HEK293 (cell line): ENCODE measurements around the gene ZNF747.
"Not testable (repeated sequence)": the region's sequence is repeated elsewhere in the genome, so short reads cannot be mapped to it uniquely, and the experiment has no call there.

Experiments
- CTCF ChIA-PET: fragments of 350-600 bp; formaldehyde crosslinking; extraction: SDS; loops from one replicate; lab custom pipeline; 2021; ENCODE audit warnings: antibody characterized with exemption; lab: Yijun Ruan, JAX
- POLR2A ChIA-PET: fragments of 300-600 bp; formaldehyde crosslinking; extraction: SDS; loops from one replicate; lab custom pipeline; 2020; ENCODE audit warnings: antibody characterized with exemption, inconsistent platforms; lab: Yijun Ruan, JAX
- H3K27ac ChIP-seq: fragments of 200-500 bp; sonication (Bioruptor generic); 2 replicates; pipeline ENCODE4 v1.5.1; 2014; ENCODE audit warnings: low read depth, low read length, control low read depth, inconsistent platforms; ENCODE audit errors: extremely low read depth
- H3K36me3 ChIP-seq, 2 experiments: fragments of 200-500 bp in 1 of 2; sonication (Bioruptor generic) in 1 of 2; 1 replicate in 1 of 2; 2 replicates in 1 of 2; pipeline ENCODE4 v1.5.1; 2014 to 2017; ENCODE audit warnings: inconsistent platforms in 2 of 2, low read length in 2 of 2; ENCODE audit not compliant: control insufficient read depth in 2 of 2, insufficient read depth in 1 of 2
- H3K4me1 ChIP-seq: fragments of 200-500 bp; sonication (Bioruptor generic); 2 replicates; pipeline ENCODE4 v1.5.1; 2014; ENCODE audit warnings: mild to moderate bottlenecking, low read length, inconsistent platforms; ENCODE audit not compliant: control insufficient read depth, insufficient read depth
- H3K4me3 ChIP-seq: 2 replicates; pipeline ENCODE4 v1.5.1; 2011; ENCODE audit warnings: low read depth, mild to moderate bottlenecking, control low read depth, low read length, moderate library complexity
- H3K9me3 ChIP-seq: fragments of 200-500 bp; sonication (Bioruptor generic); 2 replicates; pipeline ENCODE4 v1.5.1; 2014; ENCODE audit warnings: low read depth, low read length, inconsistent platforms; ENCODE audit not compliant: control insufficient read depth, insufficient read depth
- KLF17 ChIP-seq: fragments of 450-650 bp; formaldehyde crosslinking; IDR thresholded peaks from 2 replicates; pipeline ENCODE4 v1.5.1; 2016; ENCODE audit warnings: missing biosample characterization, missing genetic modification characterization
- PATZ1 ChIP-seq: fragments of 450-650 bp; formaldehyde crosslinking; IDR thresholded peaks from 2 replicates; pipeline ENCODE4 v1.5.1; 2016; ENCODE audit warnings: missing biosample characterization, missing genetic modification characterization
- PRDM10 ChIP-seq: fragments of 450-650 bp; formaldehyde crosslinking; IDR thresholded peaks from 2 replicates; pipeline ENCODE4 v1.5.1; 2016; ENCODE audit warnings: missing biosample characterization, missing genetic modification characterization
- SP7 ChIP-seq: fragments of 450-650 bp; formaldehyde crosslinking; IDR thresholded peaks from 2 replicates; pipeline ENCODE4 v1.5.1; 2016; ENCODE audit warnings: missing biosample characterization, missing genetic modification characterization
- TSHZ1 ChIP-seq: fragments of 450-650 bp; formaldehyde crosslinking; IDR thresholded peaks from 2 replicates; pipeline ENCODE4 v1.5.1; 2016; ENCODE audit warnings: missing biosample characterization, missing genetic modification characterization, borderline replicate concordance
- ZNF423 ChIP-seq: fragments of 450-650 bp; formaldehyde crosslinking; IDR thresholded peaks from 2 replicates; pipeline ENCODE4 v1.5.1; 2016; ENCODE audit warnings: missing biosample characterization, missing genetic modification characterization
- ZNF449 ChIP-seq: fragments of 450-650 bp; formaldehyde crosslinking; IDR thresholded peaks from 2 replicates; pipeline ENCODE4 v1.5.1; 2017; ENCODE audit warnings: missing biosample characterization, mild to moderate bottlenecking, missing genetic modification characterization, moderate library complexity
- ZNF600 ChIP-seq: fragments of 450-650 bp; formaldehyde crosslinking; IDR thresholded peaks from 2 replicates; pipeline ENCODE4 v1.5.1; 2016; ENCODE audit warnings: missing biosample characterization, missing genetic modification characterization
- ZNF660 ChIP-seq: fragments of 450-650 bp; IDR thresholded peaks from 2 replicates; pipeline ENCODE4 v1.5.1; 2018; ENCODE audit warnings: missing biosample characterization, mild to moderate bottlenecking, missing genetic modification characterization
- ZNF692 ChIP-seq: fragments of 450-650 bp; formaldehyde crosslinking; IDR thresholded peaks from 2 replicates; pipeline ENCODE4 v1.5.1; 2016; ENCODE audit warnings: missing biosample characterization, missing genetic modification characterization
- ZNF830 ChIP-seq: fragments of 450-650 bp; IDR thresholded peaks from 2 replicates; pipeline ENCODE4 v1.5.0; 2018; ENCODE audit warnings: missing biosample characterization, missing genetic modification characterization, low read depth, mild to moderate bottlenecking, moderate library complexity

Gene ZNF747

GRCh38 chr16:30523768-30524574, 10.7 kb downstream of the ZNF747 start (continued):
- TF ChIP-seq ZNF692 (tag by site-specific recombination) (peak; percentile 43; the same call in 1 of the 2 replicates), PATZ1 (tag by site-specific recombination) (peak; percentile 56)

GRCh38 chr16:30522702-30523463, 11.8 kb downstream of the ZNF747 start:
- POLR2A ChIA-PET: interaction anchor here (1.5 kb wide), 1 partner anchor 49 kb away, joined by 4 read pairs; the partner anchor contains the start of gene ZNF688
- not testable (repeated sequence) for H3K4me3 ChIP-seq, H3K4me1 ChIP-seq, H3K27ac ChIP-seq, H3K9me3 ChIP-seq
- TF ChIP-seq ZNF449: peak; percentile 91
- CTCF ChIA-PET: interaction anchor here (0.6 to 1.6 kb wide), 2 partner anchors 10 to 73 kb away, joined by 4 read pairs; no protein-coding TSS in a partner anchor
- H3K36me3 ChIP-seq: peaks cover 0 to 14% of the 10 kb centered on the region in 2 experiments; a peak in 1 of 3 replicates

GRCh38 chr16:30521873-30522641, 12.6 kb downstream of the ZNF747 start:
- CTCF ChIA-PET: interaction anchor here (0.6 to 1.6 kb wide), 2 partner anchors 9 to 72 kb away, joined by 4 read pairs; no protein-coding TSS in a partner anchor
- H3K9me3 ChIP-seq: no peaks in the 10 kb centered on the region
- peaks cover 0 to 14% of the 10 kb centered on the region in 2 experiments; a peak in 1 of 3 replicates for H3K36me3 ChIP-seq
- POLR2A ChIA-PET: interaction anchor here (0.8 kb wide), 1 partner anchor 81 kb away, joined by 3 read pairs; no protein-coding TSS in a partner anchor
- H3K4me3 ChIP-seq: no peak overlapping the region
- TF ChIP-seq ZNF830 (tag by site-specific recombination): no peak
- TF ChIP-seq ZNF692 (tag by site-specific recombination): no peak
- TF ChIP-seq KLF17 (tag by site-specific recombination): no peak
- TF ChIP-seq ZNF600 (tag by site-specific recombination): peak; percentile 68
- peak; percentile 85 for TF ChIP-seq PRDM10
- TF ChIP-seq TSHZ1 (tag by site-specific recombination): no peak
- TF ChIP-seq ZNF423 (tag by site-specific recombination): no peak
- no peak for TF ChIP-seq ZNF660
- TF ChIP-seq SP7: no peak
- H3K27ac ChIP-seq: no peak overlapping the region
- H3K4me1 ChIP-seq: peaks cover 5% of the 10 kb centered on the region; the same call in 1 of the 2 replicates
